Measurements from ENCODE around the gene TNFAIP3.

TNFAIP3 gene

GRCh38 chr6:137913996-137914529 lies 47.0 kb downstream of the TNFAIP3 start:
- DNase-seq (ENCODE audit: extremely low read depth, low read depth): no peak
- TF ChIP-seq CTCF (IDR thresholded peaks at IDR 0.05; ENCODE audit: low read depth, low read length): no peak

GRCh38 chr6:137914530-137915193 lies 47.6 kb downstream of the TNFAIP3 start:
- no peak for DNase-seq (ENCODE audit: extremely low read depth, low read depth)
- TF ChIP-seq CTCF (IDR thresholded peaks at IDR 0.05; ENCODE audit: low read depth, low read length): no peak

- no peak for TF ChIP-seq CTCF (IDR thresholded peaks at IDR 0.05; ENCODE audit: low read depth, low read length)
- no peak for DNase-seq (ENCODE audit: extremely low read depth, low read depth)
Measured at GRCh38 chr6:137915790-137916189, 48.7 kb downstream of the TNFAIP3 start.

- no peak for TF ChIP-seq CTCF (IDR thresholded peaks at IDR 0.05; ENCODE audit: low read depth, low read length)
- no peak for DNase-seq (ENCODE audit: extremely low read depth, low read depth)
Measured at GRCh38 chr6:137917551-137918325, 50.7 kb downstream of the TNFAIP3 start.

- no peak for DNase-seq (ENCODE audit: extremely low read depth, low read depth)
- no peak for TF ChIP-seq CTCF (IDR thresholded peaks at IDR 0.05; ENCODE audit: low read depth, low read length)
Measured at GRCh38 chr6:137919502-137919823, 52.4 kb downstream of the TNFAIP3 start.

- no peak for DNase-seq (ENCODE audit: extremely low read depth, low read depth)
- TF ChIP-seq CTCF (IDR thresholded peaks at IDR 0.05; ENCODE audit: low read depth, low read length): no peak
Measured at GRCh38 chr6:137919837-137920730, 53.0 kb downstream of the TNFAIP3 start.
